GM19328 (cell line): ENCODE results near the gene SYNE3.
"Not testable (repeated sequence)": the region's sequence is repeated elsewhere in the genome, so short reads cannot be mapped to it uniquely, and the experiment has no call there.

Source experiments
- ATAC-seq: cut with Tn5 transposase; IDR thresholded peaks from one replicate; pipeline ENCODE4 v1.9.1; 2021; ENCODE audit warnings: mild to moderate bottlenecking, moderate library complexity; ENCODE audit not compliant: unreplicated experiment

The SYNE3 gene

DNA sequence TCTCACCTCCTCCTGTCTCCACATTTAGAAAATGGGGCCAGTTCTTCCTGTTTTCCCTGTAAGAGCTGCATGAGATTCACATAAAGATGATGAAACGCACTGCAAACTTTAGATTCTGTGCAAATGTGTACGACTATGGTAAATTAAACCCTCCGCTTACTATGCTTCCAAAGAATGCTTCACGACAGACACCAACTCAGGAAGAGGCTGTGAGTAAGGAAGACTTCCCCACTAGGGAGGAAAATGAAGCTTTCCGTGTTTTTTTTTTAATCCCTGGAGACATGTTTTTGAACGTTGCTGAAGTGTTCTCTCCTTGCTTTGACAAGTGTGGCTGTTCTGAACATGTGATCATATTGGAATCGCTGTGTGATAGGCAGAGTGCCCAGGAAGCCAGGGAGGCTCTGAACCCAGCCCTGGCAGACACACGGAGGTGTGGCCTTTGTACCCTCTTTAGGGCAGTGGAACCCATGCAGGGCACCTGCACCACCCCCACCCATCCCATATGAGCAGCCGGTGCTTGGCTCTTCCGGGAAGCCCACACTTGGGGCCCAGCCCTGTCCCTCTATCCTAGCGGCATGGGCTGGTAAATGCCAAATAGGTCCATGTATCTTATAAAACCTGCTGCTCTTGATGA, 7.5 kb upstream of the SYNE3 start:
- no peak for ATAC-seq

DNA sequence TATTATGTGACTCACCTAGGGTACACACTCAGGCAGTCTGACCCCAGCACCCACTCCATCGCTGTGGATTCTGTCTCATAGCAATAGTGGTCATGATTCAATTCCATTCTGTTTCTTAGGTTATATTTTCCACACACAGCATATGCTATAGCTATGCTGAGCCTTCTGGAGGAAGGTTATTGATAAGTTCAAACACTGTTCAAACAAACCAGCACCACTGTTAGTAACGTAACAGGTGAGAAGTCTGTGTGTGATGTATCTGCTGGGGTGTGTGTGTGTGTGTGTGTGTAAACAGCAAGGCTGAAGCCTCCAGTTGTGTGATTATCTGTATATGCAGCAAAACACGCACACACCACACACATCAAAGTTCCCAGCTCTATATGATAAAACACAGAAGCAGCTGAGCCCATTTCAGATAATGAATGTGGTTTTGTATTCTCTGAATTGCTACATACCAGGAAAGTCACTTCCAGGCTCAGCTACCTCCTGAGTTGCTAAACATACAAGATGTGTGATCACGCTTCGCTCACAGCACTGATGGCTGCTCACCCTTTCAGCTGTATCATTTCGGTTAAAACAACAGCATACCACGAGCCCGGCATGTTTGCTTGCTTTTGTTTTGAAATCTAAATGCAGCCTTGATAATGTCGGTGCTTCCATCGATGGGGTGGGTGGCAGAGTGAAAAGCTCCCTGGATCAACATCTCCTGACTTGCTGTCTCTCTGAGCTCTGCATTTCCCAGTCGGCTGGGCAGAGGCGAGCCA, 6.8 kb upstream of the SYNE3 start:
- no peak for ATAC-seq

DNA sequence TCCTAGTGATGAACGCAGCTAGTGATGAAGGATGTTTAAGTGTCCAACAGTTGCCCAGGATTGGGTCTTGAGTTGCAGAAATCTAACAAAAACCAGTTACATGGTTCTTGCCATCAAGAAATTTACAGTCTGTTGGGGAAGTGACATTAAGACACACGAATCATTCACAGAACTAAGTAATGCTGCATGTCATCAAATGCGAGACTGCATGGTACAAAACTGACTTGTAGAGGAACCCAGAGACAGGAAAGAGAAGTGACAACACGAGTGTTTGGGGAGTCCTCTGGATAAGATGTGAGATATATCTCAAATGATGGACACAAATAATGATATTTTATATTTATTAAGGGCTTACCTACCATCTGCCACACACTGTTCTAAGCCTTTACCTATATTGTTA, 6.1 kb upstream of the SYNE3 start:
- no peak for ATAC-seq

DNA sequence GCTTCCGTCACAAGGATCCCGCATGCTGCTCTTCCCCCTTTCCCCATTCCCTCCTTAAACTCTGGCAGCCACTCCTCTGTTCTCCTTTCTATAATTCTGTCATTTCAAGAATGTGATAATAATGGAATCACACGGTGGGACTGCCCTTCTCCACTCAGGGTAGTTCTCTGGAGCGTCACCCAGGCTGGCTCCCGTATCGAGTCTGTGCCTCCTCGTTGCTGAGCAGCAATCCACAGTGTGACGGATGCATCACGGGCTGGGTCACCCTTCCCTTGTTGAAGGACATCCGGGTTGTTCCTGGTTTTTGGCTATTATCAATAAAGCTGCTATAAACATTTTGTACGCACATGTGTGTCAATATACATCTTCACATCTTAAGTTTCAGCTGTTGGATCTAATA, 5.7 kb upstream of the SYNE3 start:
- no peak for ATAC-seq

DNA sequence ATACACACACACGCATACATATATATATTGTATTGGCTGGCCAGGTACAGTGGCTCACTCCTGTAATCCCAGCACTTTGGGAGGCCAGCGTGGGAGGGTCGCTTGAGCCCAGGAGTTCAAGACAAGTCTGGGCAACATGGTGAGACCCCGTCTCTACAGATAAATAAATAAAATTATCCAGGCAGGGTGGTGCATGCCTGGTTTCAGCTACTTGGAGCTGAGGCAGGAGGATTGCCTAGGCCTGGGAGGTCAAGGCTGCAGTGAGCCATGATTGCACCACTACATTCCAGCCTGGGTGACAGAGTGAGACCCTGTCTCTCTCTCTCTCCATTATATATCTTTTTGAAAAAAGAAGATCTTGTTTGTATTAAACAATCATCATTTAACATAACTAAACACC, 4.6 kb upstream of the SYNE3 start:
- ATAC-seq = no peak

DNA sequence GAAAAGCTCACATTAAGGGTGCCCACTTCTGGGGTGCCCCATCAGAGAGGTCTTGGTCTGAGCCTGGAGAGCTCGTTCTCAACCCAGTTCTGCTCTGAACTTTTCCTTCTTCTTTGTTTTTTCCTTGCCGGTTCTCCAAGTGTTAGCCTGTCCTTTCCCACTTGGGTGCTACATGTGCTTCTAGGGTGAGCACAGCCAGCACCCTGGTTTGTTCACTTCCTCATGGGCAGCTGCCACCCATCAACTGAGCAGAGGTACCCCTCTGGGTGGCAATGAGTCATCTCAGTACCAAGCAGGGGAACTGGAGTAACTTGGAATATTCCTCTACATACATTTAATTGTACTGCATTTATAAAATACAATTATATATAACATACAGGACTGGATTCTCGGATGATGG, 3.9 kb upstream of the SYNE3 start:
- no peak for ATAC-seq

DNA sequence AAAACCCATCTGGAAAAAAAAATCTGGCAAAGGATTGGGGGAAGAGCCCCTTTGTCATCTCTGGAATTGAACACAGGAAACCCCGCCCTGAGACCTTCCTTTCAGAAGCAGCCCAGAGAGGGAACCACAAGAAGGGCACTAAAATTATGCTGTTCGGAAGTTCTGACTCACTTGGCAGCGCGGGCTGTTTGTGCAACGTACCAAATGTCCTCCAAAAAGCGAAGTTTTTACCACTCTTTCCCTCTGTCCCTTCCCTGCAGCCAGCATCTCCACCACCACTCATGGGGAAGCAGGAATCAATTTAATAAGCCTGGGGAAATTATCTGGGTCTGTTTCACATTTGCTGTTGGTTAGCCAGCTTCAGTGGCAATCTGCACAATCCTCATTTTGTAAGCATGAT, 3.2 kb upstream of the SYNE3 start:
- ATAC-seq = no peak

DNA sequence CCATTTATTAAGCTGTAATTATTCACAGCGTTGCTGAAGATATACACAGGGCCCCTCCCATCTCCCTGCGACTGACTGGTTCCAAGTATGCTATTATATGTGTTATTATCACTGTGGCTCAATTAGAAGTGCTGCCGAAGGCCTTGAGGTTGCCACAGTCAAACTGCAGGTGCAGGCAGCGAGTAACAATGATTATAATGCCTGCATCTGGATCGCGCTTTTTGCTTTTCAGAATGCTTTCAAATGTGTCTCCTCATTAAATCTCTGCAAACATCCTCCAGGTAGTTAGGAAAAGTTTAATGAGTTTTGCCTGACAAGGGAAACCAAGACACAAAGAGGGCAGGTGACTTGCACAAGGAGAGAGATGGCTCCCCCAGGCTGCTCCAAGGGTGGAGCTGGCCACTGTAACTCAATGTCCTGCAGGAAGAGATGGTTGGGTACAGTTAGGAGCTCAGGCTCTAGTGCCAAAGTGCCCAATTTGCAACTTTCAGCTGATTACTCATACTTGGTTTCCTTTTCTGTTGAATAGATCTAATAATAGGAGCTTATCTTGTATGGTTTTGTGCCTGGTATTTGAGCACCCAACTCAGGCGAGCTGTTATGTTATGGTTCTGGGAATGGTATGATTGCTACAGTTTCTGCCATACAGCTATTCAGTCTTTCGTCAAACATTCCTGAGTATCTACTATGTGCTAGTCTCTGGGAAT, 1.7 kb upstream of the SYNE3 start:
- ATAC-seq = no peak

DNA sequence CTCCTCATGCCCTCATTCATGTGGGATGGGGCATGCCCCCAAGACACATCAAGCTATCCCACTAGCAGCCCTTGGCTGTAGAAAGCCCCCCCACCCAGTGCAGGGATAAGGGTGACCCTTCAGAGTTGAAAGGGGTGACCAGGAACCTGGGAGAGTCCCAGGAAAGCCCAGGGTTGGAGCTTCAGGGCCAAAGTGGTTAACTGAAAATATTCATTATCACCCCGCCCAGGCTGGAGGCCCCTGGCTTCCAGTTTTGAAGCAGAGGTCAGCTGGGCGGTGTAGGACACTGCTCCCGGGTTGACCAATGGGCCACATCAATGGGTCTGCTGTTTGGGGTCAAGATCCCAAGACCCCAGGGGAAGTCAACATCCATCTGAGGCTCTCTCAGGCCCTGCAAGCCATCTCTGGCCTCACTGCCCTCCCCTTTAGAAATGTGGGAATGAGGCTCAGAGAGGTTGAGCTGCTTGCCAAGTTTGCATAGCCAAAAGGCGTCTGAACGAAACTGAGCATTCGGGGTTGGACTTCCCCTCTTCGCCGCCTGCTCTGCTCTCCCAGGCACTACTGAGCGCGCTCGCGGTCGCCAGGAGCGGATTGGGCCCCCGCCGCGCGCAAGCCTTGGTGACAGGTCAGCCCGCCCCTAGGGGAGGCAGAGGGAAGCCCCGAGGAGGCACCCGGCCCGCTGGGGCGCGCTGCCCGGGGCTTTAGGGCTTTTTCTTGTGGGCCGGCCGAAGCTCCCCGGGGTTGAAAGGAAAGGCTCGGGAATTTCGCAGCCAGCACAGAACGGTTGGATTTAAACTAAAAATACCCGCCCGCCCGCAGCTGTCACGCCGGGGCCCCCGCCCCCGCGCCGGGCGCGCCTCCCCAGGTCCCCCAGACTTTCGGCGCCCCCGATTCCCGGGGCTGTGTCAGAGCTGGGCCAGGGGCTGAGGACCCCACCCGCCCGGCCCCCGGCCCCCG, 576 bp downstream of the SYNE3 start:
- peak; percentile 82 for ATAC-seq

DNA sequence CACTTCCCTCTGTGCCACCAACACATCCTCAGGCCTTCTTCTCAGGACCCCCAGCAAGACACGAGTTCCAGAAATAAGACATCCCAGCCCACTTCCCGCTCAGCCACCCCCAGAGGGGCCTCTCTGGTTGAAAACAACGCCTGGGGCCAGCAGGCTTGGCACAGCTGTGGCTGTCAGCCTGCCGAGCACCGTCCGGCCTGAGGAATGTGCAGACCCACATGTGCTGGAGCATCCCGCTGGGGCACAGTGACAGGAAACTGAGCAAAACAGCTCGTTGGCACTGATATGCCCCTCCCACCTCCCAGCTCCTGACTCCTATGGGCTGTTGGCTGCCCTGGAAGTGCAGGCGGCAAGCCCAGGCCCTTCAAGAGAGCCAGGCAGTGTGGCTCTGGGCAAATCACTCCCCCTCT, 1.4 kb downstream of the SYNE3 start:
- no peak for ATAC-seq

DNA sequence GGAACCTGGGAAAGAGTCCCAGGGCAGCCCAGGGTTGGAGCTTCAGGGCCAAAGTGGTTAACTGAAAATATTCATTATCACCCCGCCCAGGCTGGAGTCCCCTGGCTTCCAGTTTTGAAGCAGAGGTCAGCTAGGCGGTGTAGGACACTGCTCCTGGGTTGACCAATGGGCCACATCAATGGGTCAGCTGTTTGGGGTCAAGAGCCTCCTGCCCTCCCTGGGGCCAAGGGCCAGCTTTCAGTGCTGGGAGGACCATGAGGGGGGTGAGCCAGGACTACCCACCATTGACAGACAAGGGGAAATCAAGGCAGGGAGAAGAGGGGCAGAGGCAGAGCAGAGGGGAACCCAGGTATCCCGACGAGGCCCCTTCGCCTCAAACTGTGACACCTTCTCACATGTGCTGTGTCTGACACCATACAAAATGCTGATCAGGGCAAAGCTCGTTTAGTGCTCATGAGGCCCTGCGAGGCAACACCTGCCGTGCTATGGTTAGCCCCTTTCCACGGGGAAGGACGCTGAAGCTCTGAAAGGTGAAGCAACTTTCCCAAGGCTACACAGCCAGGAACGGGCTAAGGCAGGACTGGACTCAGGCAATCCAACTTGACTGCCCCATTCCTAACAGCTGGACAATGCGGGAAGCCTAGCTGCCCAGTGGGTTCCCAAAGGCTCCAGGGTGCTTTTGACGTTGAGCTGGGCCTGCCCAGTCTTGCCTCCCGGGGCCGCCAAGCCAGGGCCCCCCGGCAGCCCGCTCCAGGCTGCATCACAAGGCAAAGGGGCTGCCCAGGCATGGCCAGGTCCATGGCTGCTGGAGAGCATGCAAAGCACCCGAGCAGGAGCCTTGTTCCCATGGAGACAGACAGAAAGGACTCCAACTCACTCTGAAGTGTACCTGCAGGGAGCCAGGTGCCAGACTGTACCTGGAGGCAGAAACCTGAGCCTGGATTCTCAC, 2.0 kb downstream of the SYNE3 start:
- ATAC-seq = no peak

DNA sequence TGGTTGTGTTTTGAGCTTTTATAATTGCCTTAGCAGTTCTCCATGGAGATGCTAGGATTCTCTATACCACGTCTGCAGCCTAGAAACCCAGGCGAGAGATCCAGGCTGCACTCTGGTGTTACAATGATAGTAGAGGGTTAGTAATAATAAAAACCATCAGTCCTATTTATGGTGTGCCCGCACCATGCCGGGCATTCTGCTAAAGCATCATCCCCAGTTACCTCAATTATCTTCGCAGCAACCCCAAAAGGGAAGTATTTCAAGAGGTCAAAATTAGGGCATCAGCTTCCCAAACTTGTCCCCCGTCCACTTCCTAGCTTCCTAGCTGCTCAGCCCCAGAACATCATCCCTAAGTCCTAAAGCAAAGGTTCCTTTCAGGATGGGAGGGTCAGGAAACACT, 3.2 kb downstream of the SYNE3 start:
- ATAC-seq = no peak

DNA sequence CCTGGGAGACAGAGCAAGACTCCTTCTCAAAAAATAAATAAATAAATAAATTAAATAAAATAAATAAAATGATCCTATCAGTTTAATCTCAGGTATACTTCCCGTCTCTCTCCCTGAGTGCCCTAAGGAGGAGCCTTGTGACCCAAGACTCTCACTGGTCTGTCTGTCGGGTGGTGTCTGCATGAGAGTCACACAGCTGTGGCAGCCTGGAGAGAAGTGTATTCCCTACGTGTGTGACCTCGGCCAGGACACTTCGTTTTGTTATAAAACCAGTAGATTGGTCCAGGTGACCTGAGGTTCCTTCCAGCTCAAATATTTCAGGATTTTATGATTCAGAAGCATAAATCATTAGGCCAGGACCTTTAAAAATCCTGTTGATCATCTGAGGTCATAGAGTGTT, 4.8 kb downstream of the SYNE3 start:
- no peak for ATAC-seq

DNA sequence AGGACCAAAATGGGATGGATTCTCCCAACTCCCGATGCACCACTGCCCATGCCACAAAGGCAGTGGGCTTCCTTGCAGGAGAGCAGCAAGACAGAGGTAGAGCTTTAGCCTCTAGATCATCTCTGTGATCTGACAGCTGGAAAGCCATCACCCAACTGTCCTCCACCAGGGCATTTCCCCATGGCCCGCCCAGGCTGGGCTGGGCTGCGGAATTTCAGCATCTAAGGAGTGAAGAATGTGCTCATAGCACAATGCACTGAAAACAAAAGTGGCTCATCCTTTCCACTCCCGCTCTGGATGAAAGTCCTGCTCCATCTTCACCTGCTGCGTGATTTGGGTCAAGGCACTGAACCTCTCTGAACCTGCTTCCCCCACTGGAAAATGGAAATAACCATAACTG, 5.6 kb downstream of the SYNE3 start:
- ATAC-seq = no peak

DNA sequence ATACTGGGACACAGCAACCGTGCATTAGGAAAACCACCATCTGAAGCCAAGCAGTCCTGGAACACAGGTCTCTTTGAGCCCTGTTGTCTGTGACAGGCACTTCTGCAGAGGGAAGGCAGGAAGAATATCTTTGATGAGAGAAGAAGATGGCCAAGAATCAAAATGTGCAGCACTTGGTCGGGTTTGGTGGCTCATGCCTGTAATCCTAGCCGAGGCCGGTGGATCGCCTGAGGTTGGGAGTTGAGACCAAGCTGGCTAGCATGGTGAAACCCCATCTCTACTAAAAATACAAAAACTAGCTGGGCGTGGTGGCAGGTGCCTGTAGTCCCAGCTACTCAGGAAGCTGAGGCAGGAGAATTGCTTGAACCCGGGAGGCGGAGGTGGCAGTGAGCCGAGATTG, 6.1 kb downstream of the SYNE3 start:
- not testable (repeated sequence) for ATAC-seq

DNA sequence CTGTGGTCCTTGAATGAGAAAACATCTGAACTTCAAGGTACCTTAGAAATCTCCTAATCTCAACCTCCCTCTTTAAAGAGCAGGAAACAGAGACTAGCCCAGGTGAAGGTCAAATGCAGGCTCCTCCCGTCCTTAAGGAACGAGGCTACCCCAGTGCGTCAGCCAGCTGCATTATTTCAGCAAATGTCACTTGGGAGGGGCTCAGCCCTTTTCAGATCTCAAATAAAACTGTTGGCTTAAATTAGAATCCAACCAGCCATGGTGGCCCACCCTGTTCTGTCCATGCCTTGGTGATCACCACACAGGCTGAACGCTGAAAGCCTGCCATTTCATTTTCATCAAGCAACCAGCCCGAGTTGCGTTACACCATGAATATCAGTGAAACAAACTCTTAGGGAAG, 7.0 kb downstream of the SYNE3 start:
- no peak for ATAC-seq

DNA sequence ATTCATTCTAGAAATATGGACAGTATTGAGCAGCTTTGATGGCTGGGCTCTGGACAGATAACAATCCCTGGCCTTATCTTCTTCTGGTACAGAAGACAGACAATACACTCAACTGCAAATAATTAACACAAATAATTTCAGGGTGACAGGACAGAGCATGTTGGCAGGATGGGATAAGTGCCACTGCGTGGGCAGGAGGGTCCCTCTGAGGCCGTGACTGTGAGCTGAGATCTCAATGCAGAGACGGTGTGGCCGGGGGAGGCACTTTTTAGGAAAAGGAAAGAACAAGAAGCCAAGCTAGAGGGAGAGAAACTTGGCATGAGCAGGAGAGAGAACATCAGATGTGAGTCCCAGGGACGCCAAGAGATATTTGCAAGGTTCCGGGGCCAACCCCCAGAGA, 8.1 kb downstream of the SYNE3 start:
- ATAC-seq = no peak

DNA sequence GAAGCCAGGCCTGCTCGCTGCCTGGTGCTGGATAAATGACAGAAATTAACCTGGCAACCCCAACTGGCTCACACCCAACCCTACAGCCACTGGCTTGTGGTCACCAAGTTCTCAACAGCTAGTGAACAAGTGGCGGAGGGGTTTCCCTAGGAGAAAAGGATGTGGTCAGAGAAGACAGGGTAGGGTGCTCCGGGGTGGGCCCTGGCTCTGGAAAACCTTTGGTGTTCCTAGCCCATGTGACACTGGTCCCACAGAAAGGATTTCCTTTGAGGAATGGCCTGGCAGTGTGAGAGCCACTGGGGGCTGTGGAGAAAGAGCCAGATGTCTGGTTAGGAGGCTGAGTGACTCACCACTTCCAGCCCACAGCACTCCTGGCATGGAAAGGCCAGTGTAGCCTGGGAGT, 8.7 kb downstream of the SYNE3 start:
- no peak for ATAC-seq

DNA sequence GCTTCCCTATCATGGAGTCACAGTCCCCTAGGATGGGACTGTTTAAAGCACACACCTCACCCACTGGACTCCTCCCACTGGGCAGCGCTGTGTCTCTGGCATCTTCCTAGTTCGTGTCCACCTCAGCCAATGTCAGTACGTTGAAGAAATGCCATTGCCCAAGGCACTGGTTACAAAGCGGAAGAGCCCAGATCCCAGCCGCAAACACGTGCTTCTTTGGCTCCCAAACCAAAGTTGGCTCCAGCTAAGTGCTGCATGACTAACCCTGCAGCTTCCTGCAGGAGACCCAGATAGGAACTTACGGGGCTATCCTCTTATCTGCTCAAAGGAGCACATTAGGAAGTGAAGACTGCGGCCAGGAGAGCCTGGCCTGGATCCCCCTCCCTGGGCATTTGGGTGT, 9.3 kb downstream of the SYNE3 start:
- ATAC-seq = no peak

DNA sequence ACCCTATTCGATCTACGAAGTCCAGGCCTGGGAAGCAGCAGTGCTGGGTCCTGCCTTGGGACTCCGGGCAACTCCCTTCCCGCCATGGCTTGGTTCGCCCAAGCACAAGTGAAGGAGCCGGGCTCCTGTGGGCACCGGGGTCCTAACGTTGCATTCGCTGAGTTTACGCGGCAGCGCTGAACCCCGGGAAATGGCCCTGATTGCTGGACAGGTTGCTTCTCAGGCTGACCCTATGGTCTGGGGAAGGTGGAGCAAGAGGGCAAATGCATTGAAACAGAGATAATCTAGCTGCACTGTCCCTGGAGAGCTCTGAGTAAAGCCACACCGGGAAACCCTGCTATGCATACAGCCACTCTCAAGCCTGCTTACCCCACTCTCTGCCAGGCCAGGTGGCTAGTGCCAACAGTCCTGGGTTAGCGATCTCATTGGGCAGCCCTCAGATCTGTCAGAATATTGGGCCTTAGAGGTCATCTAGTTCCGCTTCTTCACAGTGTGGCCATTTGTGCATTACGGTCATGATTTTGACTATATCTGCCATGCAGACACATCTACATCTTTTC, 11.3 kb downstream of the SYNE3 start:
- ATAC-seq = no peak
